ENCODE data around the gene KBTBD6. TPM values are rescaled to one million over a fixed set of nuclear protein-coding genes. Genes with fewer than 3 reads are reported as not detected.
"Not testable (repeated sequence)": the region's sequence is repeated elsewhere in the genome, so short reads cannot be mapped to it uniquely, and the experiment has no call there.

The KBTBD6 gene
- total RNA-seq, 1 experiment from 2014 or later, result 8.2 TPM

DNA sequence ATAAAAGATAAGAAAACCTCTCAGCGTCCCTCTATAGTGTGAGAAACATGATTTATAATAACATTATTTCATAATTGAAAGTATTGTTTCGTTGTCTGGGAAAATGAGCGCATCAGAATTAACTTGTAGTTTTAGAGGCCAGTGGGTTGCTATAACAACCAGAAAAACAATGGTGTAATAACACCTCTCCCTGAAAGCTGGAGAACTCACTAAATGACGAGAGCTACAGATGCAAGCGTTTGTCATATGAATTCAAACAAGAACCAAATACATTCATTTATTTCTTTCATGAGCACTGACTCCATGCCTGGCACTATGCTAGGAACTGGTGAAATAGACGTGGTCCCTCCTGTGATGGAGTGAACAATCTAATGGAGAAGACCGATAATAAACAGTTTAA is 45.4 kb upstream of the KBTBD6 start:
- H3K36me3 Mint-ChIP-seq (ENCODE audit: insufficient read depth, unreplicated experiment), result peaks cover 8% of the 10 kb centered on the region
- BruUV-seq (replicated peaks), result no TSS peak
- POLR2A ChIA-PET, result no interaction called here

DNA sequence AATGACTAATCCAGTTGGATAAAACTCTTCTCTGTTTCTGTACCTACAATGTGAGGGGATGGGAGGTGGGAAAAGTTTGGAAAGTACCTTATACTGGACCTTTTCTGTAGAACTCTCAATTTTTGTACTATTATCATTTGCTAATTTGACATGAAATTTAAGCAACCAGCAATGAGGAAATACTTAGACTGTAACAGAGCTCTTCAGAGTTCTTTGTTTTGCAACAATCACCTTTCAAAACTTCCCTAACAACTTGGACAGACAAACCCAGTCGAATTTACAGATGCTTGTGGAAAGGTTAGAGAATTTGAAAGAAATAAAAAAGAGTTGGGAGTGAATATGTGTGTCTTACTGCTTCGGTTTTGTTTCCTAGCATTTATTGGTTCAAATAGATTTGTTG is 45.0 kb upstream of the KBTBD6 start:
- BruUV-seq (replicated peaks), result no TSS peak
- intact Hi-C loops (cut with micrococcal nuclease), result no loop called here
- Mint-ChIP-seq H3K4me3 (ENCODE audit: unreplicated experiment) (no peak overlapping the region), H3K27ac (ENCODE audit: low read depth, unreplicated experiment) (no peak overlapping the region), H3K9me3 (ENCODE audit: unreplicated experiment) (peaks cover 7% of the 10 kb centered on the region), H3K36me3 (ENCODE audit: insufficient read depth, unreplicated experiment) (peaks cover 8% of the 10 kb centered on the region), H3K27me3 (ENCODE audit: insufficient read depth, unreplicated experiment) (no peaks in the 10 kb centered on the region), H3K4me1 (ENCODE audit: insufficient read depth, unreplicated experiment) (peaks cover 10% of the 10 kb centered on the region)
- TF ChIP-seq, protein P1, sequence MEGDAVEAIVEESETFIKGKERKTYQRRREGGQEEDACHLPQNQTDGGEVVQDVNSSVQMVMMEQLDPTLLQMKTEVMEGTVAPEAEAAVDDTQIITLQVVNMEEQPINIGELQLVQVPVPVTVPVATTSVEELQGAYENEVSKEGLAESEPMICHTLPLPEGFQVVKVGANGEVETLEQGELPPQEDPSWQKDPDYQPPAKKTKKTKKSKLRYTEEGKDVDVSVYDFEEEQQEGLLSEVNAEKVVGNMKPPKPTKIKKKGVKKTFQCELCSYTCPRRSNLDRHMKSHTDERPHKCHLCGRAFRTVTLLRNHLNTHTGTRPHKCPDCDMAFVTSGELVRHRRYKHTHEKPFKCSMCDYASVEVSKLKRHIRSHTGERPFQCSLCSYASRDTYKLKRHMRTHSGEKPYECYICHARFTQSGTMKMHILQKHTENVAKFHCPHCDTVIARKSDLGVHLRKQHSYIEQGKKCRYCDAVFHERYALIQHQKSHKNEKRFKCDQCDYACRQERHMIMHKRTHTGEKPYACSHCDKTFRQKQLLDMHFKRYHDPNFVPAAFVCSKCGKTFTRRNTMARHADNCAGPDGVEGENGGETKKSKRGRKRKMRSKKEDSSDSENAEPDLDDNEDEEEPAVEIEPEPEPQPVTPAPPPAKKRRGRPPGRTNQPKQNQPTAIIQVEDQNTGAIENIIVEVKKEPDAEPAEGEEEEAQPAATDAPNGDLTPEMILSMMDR (IDR thresholded peaks at IDR 0.05; ENCODE audit: unreplicated experiment), result no peak
- no peak for DNase-seq (ENCODE audit: unreplicated experiment)
- ChIA-PET CTCF (no interaction called here), POLR2A (no interaction called here)

More for the DNA sequence above, 45.4 kb upstream of the KBTBD6 start:
- CTCF ChIA-PET, result interaction anchor here (1.0 kb wide), 1 partner anchor 104 kb away, joined by 3 read pairs; no protein-coding TSS in a partner anchor
- DNase-seq (ENCODE audit: unreplicated experiment), result no peak
- Mint-ChIP-seq H3K9me3 (ENCODE audit: unreplicated experiment) (peaks cover 7% of the 10 kb centered on the region), H3K4me1 (ENCODE audit: insufficient read depth, unreplicated experiment) (peaks cover 10% of the 10 kb centered on the region), H3K27ac (ENCODE audit: low read depth, unreplicated experiment) (no peak overlapping the region), H3K27me3 (ENCODE audit: insufficient read depth, unreplicated experiment) (no peaks in the 10 kb centered on the region), H3K4me3 (ENCODE audit: unreplicated experiment) (no peak overlapping the region)
- intact Hi-C loops (cut with micrococcal nuclease), result no loop called here
- TF ChIP-seq, protein P1 (IDR thresholded peaks at IDR 0.05; ENCODE audit: unreplicated experiment), result no peak

DNA sequence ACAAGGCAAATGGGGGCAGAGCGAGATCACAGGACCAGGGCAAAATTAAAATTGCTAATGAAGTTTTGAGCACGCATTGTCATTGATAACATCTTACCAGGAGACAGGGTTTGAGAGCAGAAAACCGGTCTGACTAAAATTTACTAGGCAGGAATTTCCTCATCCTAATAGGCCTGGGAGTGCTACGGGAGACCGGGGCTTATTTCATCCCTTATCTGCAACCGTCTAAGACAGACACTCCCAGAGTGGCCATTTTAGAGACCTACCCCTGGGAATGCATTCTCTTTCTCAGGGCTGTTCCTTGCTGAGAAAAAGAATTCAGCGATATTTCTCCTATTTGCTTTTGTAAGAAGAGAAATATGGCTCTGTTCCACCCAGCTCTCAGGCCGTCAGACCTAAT is 43.0 kb upstream of the KBTBD6 start:
- DNase-seq (ENCODE audit: unreplicated experiment); H3K4me1 Mint-ChIP-seq (ENCODE audit: insufficient read depth, unreplicated experiment); CTCF ChIA-PET; H3K36me3 Mint-ChIP-seq (ENCODE audit: insufficient read depth, unreplicated experiment); BruUV-seq (replicated peaks); H3K27ac Mint-ChIP-seq (ENCODE audit: low read depth, unreplicated experiment); H3K9me3 Mint-ChIP-seq (ENCODE audit: unreplicated experiment); POLR2A ChIA-PET; H3K27me3 Mint-ChIP-seq (ENCODE audit: insufficient read depth, unreplicated experiment); H3K4me3 Mint-ChIP-seq (ENCODE audit: unreplicated experiment); intact Hi-C loops (cut with micrococcal nuclease): not testable (repeated sequence)

DNA sequence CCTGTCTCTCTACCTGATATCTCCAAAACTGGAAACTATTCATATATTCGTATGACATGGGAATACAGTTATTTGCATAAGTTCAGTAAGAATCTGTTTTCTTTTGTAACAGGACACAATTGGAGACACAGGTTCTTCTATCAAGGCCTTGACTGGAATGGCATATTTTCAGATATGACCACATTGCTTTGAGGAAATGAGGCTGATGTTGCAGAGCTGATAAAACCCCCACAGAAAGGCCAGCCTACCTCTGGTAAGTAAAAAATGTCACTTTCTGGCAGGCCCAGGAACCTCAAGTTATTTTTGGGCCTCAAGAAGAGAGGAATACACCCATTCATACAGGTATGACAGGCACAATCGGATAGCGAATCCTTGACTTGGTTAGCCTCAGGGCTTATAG is 29.5 kb upstream of the KBTBD6 start:
- CTCF ChIA-PET, result no interaction called here
- H3K27ac Mint-ChIP-seq (ENCODE audit: low read depth, unreplicated experiment), result no peak overlapping the region
- H3K27me3 Mint-ChIP-seq (ENCODE audit: insufficient read depth, unreplicated experiment), result no peaks in the 10 kb centered on the region
- DNase-seq (ENCODE audit: unreplicated experiment), result no peak
- intact Hi-C loops (cut with micrococcal nuclease), result no loop called here
- TF ChIP-seq, protein P1 (IDR thresholded peaks at IDR 0.05; ENCODE audit: unreplicated experiment), result no peak
- POLR2A ChIA-PET, result no interaction called here
- no TSS peak for BruUV-seq (replicated peaks)
- no peak overlapping the region for H3K4me3 Mint-ChIP-seq (ENCODE audit: unreplicated experiment)
- H3K9me3 Mint-ChIP-seq (ENCODE audit: unreplicated experiment), result peaks cover 6% of the 10 kb centered on the region
- H3K36me3 Mint-ChIP-seq (ENCODE audit: insufficient read depth, unreplicated experiment), result no peaks in the 10 kb centered on the region
- H3K4me1 Mint-ChIP-seq (ENCODE audit: insufficient read depth, unreplicated experiment), result no peaks in the 10 kb centered on the region

DNA sequence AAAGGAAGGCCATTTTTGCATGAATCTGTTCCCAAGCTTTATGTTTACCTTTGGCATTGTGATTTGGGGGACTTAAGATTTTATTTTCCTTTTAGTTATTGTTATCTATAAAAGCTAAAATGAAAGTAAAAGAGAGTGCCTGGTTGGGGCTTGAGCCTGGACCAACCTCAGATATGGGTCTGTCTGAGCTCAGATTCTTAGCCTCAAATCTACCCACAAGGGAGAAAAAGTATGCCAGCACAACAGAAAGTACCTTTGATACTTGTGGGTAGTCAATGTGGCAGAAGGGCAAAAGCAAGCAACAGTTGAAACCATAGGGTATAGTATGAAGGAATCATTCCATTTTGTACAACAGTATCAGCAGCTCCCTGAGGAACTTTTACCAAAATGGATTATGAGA is 26.6 kb upstream of the KBTBD6 start:
- Mint-ChIP-seq H3K9me3 (ENCODE audit: unreplicated experiment) (peaks cover 6% of the 10 kb centered on the region), H3K4me1 (ENCODE audit: insufficient read depth, unreplicated experiment) (no peaks in the 10 kb centered on the region), H3K4me3 (ENCODE audit: unreplicated experiment) (no peak overlapping the region), H3K27me3 (ENCODE audit: insufficient read depth, unreplicated experiment) (no peaks in the 10 kb centered on the region), H3K27ac (ENCODE audit: low read depth, unreplicated experiment) (no peak overlapping the region), H3K36me3 (ENCODE audit: insufficient read depth, unreplicated experiment) (no peaks in the 10 kb centered on the region)
- TF ChIP-seq, protein P1 (IDR thresholded peaks at IDR 0.05; ENCODE audit: unreplicated experiment), result no peak
- no TSS peak for BruUV-seq (replicated peaks)
- ChIA-PET CTCF (interaction anchor here (0.7 to 0.8 kb wide), 3 partner anchors 32 to 494 kb away, joined by 3 to 4 read pairs (median 4); no protein-coding TSS in a partner anchor), POLR2A (no interaction called here)
- intact Hi-C loops (cut with micrococcal nuclease), result no loop called here
- no peak for DNase-seq (ENCODE audit: unreplicated experiment)
